ENCODE results near the gene CLIC6. TPM values are rescaled to one million over a fixed set of nuclear protein-coding genes. Genes with fewer than 3 reads are reported as not detected.

Gene CLIC6
- not detected in 2 replicates for total RNA-seq

DNA sequence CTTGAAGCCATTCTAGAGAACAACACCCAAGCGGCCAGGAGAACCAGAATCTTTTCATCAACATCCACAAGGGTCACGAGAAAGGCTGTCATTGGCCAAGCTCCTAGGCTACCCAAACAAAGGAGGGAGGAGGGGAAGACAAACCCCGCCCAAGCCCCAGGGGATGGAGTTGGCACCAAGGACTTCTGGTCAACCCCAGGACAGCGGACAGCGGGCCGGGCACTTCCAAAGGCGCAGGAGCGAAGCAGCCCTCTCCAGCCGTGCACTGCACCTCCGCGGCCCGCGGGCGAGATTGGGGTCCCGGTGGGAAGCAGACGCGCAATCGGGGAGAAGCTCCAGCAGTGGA lies at the start of gene CLIC6:
Gene CLIC6, plus strand, starts transcription at position 192 of the 346 bp plus-strand sequence. CDS start 395 bp downstream, outside the sequence.

Other genes starting within 250 kb of the CLIC6 start
- not detected in 2 replicates for gene SMIM34, start 245.0 kb upstream of the CLIC6 start, total RNA-seq
- 0.05 TPM in 1 of 2 replicates, not detected in the other for gene KCNE1, start 156.8 kb upstream of the CLIC6 start, total RNA-seq
- gene RCAN1, start 53.9 kb upstream of the CLIC6 start, total RNA-seq, result 11.4 and 14.3 TPM in 2 replicates

Measured in cardiac ventricle fibroblast (primary cell).